Left colon (tissue), 2 donors: ENCODE results near the gene PHACTR1. TPM values are rescaled to one million over a fixed set of nuclear protein-coding genes. Genes with fewer than 3 reads are reported as not detected.

ENCODE experiments used
- ATAC-seq: fragments of 200-7000 bp; cut with Tn5 transposase; one replicate; pipeline ENCODE4 v1.9.1; 2020; ENCODE audit warnings: mild to moderate bottlenecking, moderate library complexity
- DNase-seq, 2 donors: peaks; one replicate each; pipeline ENCODE4 v3.0.0-alpha.2; 2020
- intact Hi-C, 2 donors: fragments of 100-400 bp; cut with DNase I in 1 of 2; cut with micrococcal nuclease in 1 of 2; formaldehyde crosslinking; loops; one replicate each; pipeline versions ENCODE4 v1.11.2 to v1.14.0; 2022; cut with DNase I, micrococcal nuclease
- total RNA-seq, 2 donors: library from RNA; stranded (reverse); fragmentation: NEBNext Ultra II Directional; extraction: Animal tissue kit (Norgen Biotek cat#: 25700); gene quantifications; one replicate each; pipeline ENCODE4 v1.2.1, GENCODE V29; 2021
- donor health status: DM: no; HTN: no; CAD: no.
- donor health status: DM: yes; HTN: yes; CAD: no.

The PHACTR1 gene
- total RNA-seq, 2 donors from 2014 or later, result 1.5 to 3.7 TPM

GRCh38 chr6:12993283-12993898 is 276.8 kb downstream of the PHACTR1 start:
- ATAC-seq (no peak), DNase-seq (no peak)
- intact Hi-C loops, result no loop called here

GRCh38 chr6:12995419-12995818 is 278.9 kb downstream of the PHACTR1 start:
- intact Hi-C loops, result no loop called here
- no peak for DNase-seq
- ATAC-seq, result no peak

- DNase-seq, result no peak
- no peak for ATAC-seq
- intact Hi-C loops, result no loop called here
Observed at GRCh38 chr6:13000537-13000936, 284.0 kb downstream of the PHACTR1 start.

- intact Hi-C loops, result no loop called here
- DNase-seq (no peak), ATAC-seq (no peak)
Observed at GRCh38 chr6:13001927-13002326, 285.4 kb downstream of the PHACTR1 start.

- intact Hi-C loops, result no loop called here
- DNase-seq (no peak), ATAC-seq (no peak)
Observed at GRCh38 chr6:13004601-13005000, 288.0 kb downstream of the PHACTR1 start.

GRCh38 chr6:13005994-13006393 is 289.4 kb downstream of the PHACTR1 start:
- DNase-seq, result no peak
- intact Hi-C loops, result no loop called here
- no peak for ATAC-seq

- intact Hi-C loops, result no loop called here
- no peak for ATAC-seq
- no peak for DNase-seq
Observed at GRCh38 chr6:13006578-13007300, 290.2 kb downstream of the PHACTR1 start.

GRCh38 chr6:13007744-13008143 is 291.2 kb downstream of the PHACTR1 start:
- intact Hi-C loops, result no loop called here
- no peak for DNase-seq

GRCh38 chr6:13009031-13009430 is 292.5 kb downstream of the PHACTR1 start:
- DNase-seq (no peak), ATAC-seq (no peak)
- intact Hi-C loops, result no loop called here

More at GRCh38 chr6:13007744-13008143, 291.2 kb downstream of the PHACTR1 start:
- no peak for ATAC-seq

GRCh38 chr6:13009461-13009860 is 292.9 kb downstream of the PHACTR1 start:
- no peak for ATAC-seq
- no peak for DNase-seq
- intact Hi-C loops, result no loop called here

GRCh38 chr6:13011612-13012146 is 295.1 kb downstream of the PHACTR1 start:
- no peak for DNase-seq
- ATAC-seq, result peak; percentile 57
- intact Hi-C loops, result no loop called here

GRCh38 chr6:13012296-13012695 is 295.7 kb downstream of the PHACTR1 start:
- no peak for DNase-seq
- intact Hi-C loops, result no loop called here

GRCh38 chr6:13012977-13013680 is 296.6 kb downstream of the PHACTR1 start:
- intact Hi-C loops, result no loop called here
- no peak for ATAC-seq
- no peak for DNase-seq

More at GRCh38 chr6:13012296-13012695, 295.7 kb downstream of the PHACTR1 start:
- peak; percentile 65 for ATAC-seq

GRCh38 chr6:13013681-13014503 is 297.3 kb downstream of the PHACTR1 start:
- DNase-seq, result no peak
- intact Hi-C loops, result no loop called here
- no peak for ATAC-seq

GRCh38 chr6:13014504-13015378 is 298.2 kb downstream of the PHACTR1 start:
- intact Hi-C loops, result no loop called here
- ATAC-seq (no peak), DNase-seq (no peak)

- ATAC-seq (no peak), DNase-seq (no peak)
- intact Hi-C loops, result no loop called here
Observed at GRCh38 chr6:13015379-13015681, 298.8 kb downstream of the PHACTR1 start.

GRCh38 chr6:13024616-13025015 is 308.0 kb downstream of the PHACTR1 start:
- DNase-seq, result no peak
- ATAC-seq, result no peak
- intact Hi-C loops, result no loop called here

- DNase-seq (no peak), ATAC-seq (no peak)
- intact Hi-C loops, result no loop called here
Observed at GRCh38 chr6:13025893-13026499, 309.4 kb downstream of the PHACTR1 start.
